Hepatocyte (in vitro differentiated cells): Measurements from ENCODE around the gene C1orf232.

ENCODE experiments used
- CTCF ChIP-seq: fragments of 200-600 bp; sonication (generic); IDR thresholded peaks from 2 replicates; pipeline ENCODE4 v1.5.1; 2016; ENCODE audit warnings: antibody characterized with exemption, mild to moderate bottlenecking; ENCODE audit not compliant: poor library complexity
- EZH2 ChIP-seq: fragments of 200-600 bp; sonication (generic); IDR thresholded peaks from 2 replicates; pipeline ENCODE4 v1.6.1; 2016; ENCODE audit warnings: antibody characterized with exemption, mild to moderate bottlenecking, borderline replicate concordance
- EZH2phosphoT487 ChIP-seq: fragments of 200-600 bp; sonication (generic); IDR thresholded peaks from one replicate; pipeline ENCODE4 v1.6.1; 2018; ENCODE audit warnings: antibody characterized with exemption, mild to moderate bottlenecking, low read depth, moderate library complexity; ENCODE audit not compliant: unreplicated experiment, severe bottlenecking

- TF ChIP-seq CTCF: no peak
- no peak for TF ChIP-seq EZH2phosphoT487
- TF ChIP-seq EZH2: no peak
These were observed 19.7 kb upstream of the C1orf232 start for GRCh38 chr1:26188477-26188876.
